Subcutaneous abdominal adipose tissue (tissue), 5 donors: ENCODE data around the gene TBATA.

Experiments used
- H3K27ac ChIP-seq: one replicate; pipeline ENCODE4 v1.7.0; 2013; ENCODE audit warnings: low read depth, mild to moderate bottlenecking, inconsistent platforms, low read length, moderate library complexity
- H3K27me3 ChIP-seq, 5 donors: one replicate each; pipeline ENCODE4 v1.7.0; 2013; ENCODE audit warnings: low read length in 5 of 5, inconsistent platforms in 1 of 5; ENCODE audit not compliant: control insufficient read depth in 5 of 5, insufficient read depth in 4 of 5
- H3K36me3 ChIP-seq, 5 donors: one replicate each; pipeline ENCODE4 v1.7.0; 2013; ENCODE audit warnings: low read length in 5 of 5; ENCODE audit not compliant: control insufficient read depth in 5 of 5, insufficient read depth in 5 of 5
- H3K4me1 ChIP-seq, 5 donors: one replicate each; pipeline ENCODE4 v1.7.0; 2013; ENCODE audit warnings: low read length in 5 of 5, mild to moderate bottlenecking in 3 of 5, moderate library complexity in 1 of 5; ENCODE audit not compliant: control insufficient read depth in 5 of 5, insufficient read depth in 5 of 5
- H3K4me3 ChIP-seq, 5 donors: one replicate each; pipeline ENCODE4 v1.7.0; 2013; ENCODE audit warnings: low read length in 5 of 5, low read depth in 1 of 5
- H3K9ac ChIP-seq, 5 donors: one replicate each; pipeline ENCODE4 v1.7.0; 2013; ENCODE audit warnings: low read length in 5 of 5, mild to moderate bottlenecking in 4 of 5, moderate library complexity in 3 of 5
- H3K9me3 ChIP-seq, 5 donors: one replicate each; pipeline ENCODE4 v1.7.0; 2013; ENCODE audit warnings: low read length in 5 of 5; ENCODE audit not compliant: control insufficient read depth in 5 of 5
- donor health status: healthy.
- donor health status: healthy.
- donor health status: healthy.
- donor health status: healthy.
- donor health status: healthy.

Gene TBATA, protein sequence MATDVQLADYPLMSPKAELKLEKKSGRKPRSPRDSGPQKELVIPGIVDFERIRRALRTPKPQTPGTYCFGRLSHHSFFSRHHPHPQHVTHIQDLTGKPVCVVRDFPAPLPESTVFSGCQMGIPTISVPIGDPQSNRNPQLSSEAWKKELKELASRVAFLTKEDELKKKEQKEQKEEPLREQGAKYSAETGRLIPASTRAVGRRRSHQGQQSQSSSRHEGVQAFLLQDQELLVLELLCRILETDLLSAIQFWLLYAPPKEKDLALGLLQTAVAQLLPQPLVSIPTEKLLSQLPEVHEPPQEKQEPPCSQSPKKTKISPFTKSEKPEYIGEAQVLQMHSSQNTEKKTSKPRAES

DNA sequence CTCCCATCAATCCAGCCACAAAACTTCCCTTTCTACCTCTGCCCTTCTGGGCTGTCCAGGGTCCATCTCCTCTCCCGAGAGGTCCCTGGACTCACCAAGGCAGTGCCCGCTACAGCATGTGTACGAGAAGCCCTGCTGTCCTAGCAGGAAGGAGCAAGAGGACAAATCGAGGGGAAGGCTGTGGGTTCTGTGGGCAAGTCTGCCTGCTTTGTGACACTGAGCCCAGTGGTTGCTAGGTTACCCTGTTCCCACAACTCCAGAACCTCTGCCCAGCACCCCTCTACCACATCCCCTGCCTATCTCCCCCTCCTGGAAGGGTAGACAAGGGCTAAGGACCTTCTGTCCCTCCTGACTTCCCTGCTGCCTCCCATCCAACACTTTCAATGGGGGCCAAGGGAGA lies at the start of gene TBATA:
Gene TBATA (minus strand): TSS at position 188 of the 400 bp plus-strand sequence. CDS start 1,998 bp downstream, outside the sequence.
- Histone ChIP-seq H3K9ac (no peak within 1 kb of the TSS), H3K4me3 (no peak within 1 kb of the TSS), H3K4me1 (peaks cover 2 to 16% (median 13%) of the 10 kb centered on the region in 5 donors), H3K36me3 (no peaks in the 10 kb centered on the region), H3K27me3 (peaks cover 0 to 6% (median 0%) of the 10 kb centered on the region in 5 donors), H3K9me3 (no peaks in the 10 kb centered on the region), H3K27ac (no peak within 1 kb of the TSS)

DNA sequence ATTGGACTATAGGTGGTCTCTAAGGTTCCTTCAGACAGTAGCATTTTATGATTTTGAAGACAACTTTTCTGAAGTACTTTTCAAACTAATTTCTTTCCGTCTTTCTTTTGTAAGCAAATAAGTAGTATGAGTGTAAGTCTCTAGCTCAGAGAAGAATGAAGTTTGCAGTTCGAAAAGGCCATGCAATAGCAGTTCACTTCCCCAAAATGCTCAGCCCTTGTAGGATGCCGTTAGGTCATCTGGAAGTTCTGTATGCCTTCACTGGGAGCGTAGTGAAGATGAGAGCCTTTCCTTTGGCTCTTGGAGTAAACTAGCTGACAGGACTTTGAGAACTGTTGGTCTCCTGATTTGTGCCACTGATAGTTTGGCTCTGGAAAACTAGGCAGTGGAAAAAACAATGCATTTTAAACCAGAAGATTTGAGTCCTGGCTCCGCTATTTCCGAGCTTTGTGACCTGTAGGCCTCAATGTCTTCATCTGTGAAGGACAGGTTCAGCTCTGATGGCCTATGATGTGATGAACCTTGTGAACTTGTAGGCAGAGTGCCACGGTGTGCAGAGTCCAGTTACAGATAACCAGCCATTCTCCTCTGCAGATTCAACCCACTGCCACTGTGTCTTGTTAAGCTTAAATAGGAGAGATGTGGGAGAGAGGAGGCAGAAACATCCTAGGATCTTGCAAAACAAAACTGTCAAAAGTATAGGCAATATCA lies 49.4 kb upstream of the TBATA start:
- Histone ChIP-seq H3K9ac (no peak overlapping the region), H3K36me3 (peaks cover 0 to 8% (median 3%) of the 10 kb centered on the region in 5 donors), H3K4me3 (no peak overlapping the region), H3K27me3 (no peaks in the 10 kb centered on the region), H3K9me3 (peaks cover 0 to 3% (median 0%) of the 10 kb centered on the region in 5 donors), H3K27ac (no peak overlapping the region), H3K4me1 (peaks cover 0 to 28% (median 18%) of the 10 kb centered on the region in 5 donors)

DNA sequence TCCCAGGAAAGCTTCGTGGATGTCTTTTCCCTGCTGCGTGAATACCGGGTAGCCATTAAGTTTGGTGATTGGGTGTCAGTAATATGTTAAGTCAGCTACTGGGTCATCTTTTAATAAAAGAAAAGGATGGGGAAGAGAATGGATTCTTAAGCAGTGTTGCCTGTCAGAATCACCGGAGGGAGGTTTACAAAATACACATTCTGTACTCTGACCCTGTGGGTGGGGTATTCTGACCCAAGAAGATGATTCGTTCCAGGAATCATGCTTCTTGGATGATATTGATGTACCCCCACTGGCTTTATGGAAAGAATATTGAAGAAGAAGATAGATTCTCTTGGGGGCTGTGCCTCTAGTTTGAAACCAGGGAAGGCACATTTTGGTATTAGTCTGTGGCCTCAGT lies 48.8 kb upstream of the TBATA start:
- H3K4me1 ChIP-seq: peaks cover 0 to 28% (median 18%) of the 10 kb centered on the region in 5 donors
- H3K4me3 ChIP-seq: no peak overlapping the region
- H3K9me3 ChIP-seq: peaks cover 0 to 3% (median 0%) of the 10 kb centered on the region in 5 donors
- H3K27me3 ChIP-seq: no peaks in the 10 kb centered on the region
- no peak overlapping the region for H3K9ac ChIP-seq
- H3K27ac ChIP-seq: no peak overlapping the region
- H3K36me3 ChIP-seq: peaks cover 0 to 12% (median 3%) of the 10 kb centered on the region in 5 donors

DNA sequence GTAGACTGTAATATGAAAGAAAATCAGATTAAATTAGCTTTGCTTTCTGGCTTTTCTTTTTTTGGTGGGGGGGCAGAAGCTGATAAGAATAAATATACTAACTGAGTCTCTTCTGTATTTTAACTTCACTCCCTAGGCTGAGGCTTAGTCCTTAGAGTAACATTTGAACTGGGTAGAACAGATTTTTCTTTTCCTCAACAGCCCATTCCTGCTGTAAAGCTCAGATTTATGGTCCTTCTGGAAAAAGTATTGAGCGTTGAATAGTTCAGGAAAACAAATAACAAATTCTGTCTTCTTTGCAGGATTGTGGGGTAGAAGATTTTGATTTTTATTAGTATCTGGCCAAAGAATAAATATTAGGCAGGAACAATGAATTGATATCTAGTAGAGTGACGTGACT lies 48.4 kb upstream of the TBATA start:
- peaks cover 0 to 3% (median 0%) of the 10 kb centered on the region in 5 donors for H3K9me3 ChIP-seq
- H3K4me3 ChIP-seq: no peak overlapping the region
- H3K27ac ChIP-seq: no peak overlapping the region
- no peaks in the 10 kb centered on the region for H3K27me3 ChIP-seq
- peaks cover 0 to 28% (median 18%) of the 10 kb centered on the region in 5 donors for H3K4me1 ChIP-seq
- peaks cover 0 to 14% (median 3%) of the 10 kb centered on the region in 5 donors for H3K36me3 ChIP-seq
- no peak overlapping the region for H3K9ac ChIP-seq

DNA sequence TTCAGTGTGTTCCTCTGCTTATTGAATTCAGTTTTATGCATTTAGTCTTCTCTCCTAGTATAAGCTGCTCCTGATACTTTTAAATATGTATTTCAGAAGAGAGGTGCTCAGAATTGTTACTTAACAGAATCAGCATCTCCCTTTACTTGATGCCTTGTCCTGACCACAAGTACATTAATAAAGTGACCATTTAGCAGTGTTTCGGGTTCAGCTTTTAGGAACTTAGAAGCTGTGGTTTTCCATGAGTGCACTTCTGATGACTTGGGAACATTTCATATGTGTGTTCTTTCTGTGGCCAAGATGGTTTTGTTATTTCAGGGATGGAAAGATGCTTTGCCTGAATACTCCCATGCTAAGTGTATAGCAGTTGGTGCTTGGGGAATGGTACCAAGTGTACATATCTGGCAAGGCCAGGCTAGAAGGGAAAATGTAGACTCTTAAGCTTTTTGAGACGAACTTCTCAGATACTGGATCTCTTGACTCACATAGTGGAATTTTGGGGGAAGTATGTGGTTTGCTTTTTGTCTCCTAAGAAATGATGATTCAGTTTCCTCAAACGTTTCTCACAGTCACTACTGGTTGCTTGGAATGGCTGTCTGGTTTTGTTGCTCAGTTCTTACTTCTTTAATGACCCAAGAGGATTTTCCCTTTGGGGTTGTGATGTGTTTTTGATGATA lies 47.8 kb upstream of the TBATA start:
- Histone ChIP-seq H3K27me3 (no peaks in the 10 kb centered on the region), H3K9me3 (peaks cover 0 to 3% (median 0%) of the 10 kb centered on the region in 5 donors), H3K36me3 (peaks cover 0 to 14% (median 3%) of the 10 kb centered on the region in 5 donors), H3K4me3 (no peak overlapping the region), H3K27ac (no peak overlapping the region), H3K9ac (no peak overlapping the region), H3K4me1 (peaks cover 0 to 28% (median 18%) of the 10 kb centered on the region in 5 donors)

DNA sequence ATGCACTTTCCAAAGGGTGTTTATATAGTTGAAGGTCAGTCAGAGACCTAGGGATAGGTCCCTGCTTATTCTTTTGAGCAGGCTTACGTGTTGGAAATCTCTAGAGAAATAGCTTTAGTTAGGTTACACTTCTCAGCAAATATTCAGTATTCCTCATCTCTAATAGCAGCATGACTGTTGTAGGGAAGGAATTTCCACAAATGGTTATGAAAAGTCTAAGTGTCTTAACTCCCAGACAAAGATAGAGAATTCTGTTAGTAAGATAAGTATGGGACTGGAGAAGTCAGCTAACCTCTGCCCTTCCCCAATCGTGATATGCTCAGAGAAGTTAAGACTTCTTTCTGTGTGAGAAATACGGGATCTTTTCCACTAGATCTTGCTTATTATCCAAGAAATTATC lies 47.0 kb upstream of the TBATA start:
- Histone ChIP-seq H3K36me3 (peaks cover 0 to 14% (median 0%) of the 10 kb centered on the region in 5 donors), H3K9ac (no peak overlapping the region), H3K4me1 (peaks cover 0 to 28% (median 18%) of the 10 kb centered on the region in 5 donors), H3K27ac (no peak overlapping the region), H3K4me3 (no peak overlapping the region), H3K9me3 (no peaks in the 10 kb centered on the region), H3K27me3 (no peaks in the 10 kb centered on the region)

DNA sequence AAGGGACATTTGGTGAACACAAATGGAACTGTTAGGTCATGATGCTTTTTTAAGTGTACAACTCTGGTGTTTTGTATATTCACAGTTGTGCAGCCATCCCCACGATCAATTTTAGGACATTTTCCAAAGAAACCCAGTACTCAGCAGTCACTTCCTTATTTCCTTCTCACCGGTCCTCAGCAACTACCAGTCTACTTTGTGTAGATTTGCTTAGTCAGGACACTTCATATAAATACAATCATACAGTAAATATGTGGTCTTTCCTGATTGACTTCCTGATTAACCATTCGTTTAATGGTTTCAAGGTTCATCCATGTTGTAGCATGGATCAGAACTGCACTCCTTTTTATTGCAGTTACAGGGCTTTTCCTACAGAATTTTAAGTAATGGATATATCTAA lies 45.0 kb upstream of the TBATA start:
- Histone ChIP-seq H3K9ac (no peak overlapping the region), H3K27me3 (no peaks in the 10 kb centered on the region), H3K36me3 (peaks cover 0 to 18% (median 6%) of the 10 kb centered on the region in 5 donors), H3K27ac (no peak overlapping the region), H3K4me3 (no peak overlapping the region), H3K4me1 (peaks cover 0 to 19% (median 8%) of the 10 kb centered on the region in 5 donors), H3K9me3 (no peaks in the 10 kb centered on the region)

DNA sequence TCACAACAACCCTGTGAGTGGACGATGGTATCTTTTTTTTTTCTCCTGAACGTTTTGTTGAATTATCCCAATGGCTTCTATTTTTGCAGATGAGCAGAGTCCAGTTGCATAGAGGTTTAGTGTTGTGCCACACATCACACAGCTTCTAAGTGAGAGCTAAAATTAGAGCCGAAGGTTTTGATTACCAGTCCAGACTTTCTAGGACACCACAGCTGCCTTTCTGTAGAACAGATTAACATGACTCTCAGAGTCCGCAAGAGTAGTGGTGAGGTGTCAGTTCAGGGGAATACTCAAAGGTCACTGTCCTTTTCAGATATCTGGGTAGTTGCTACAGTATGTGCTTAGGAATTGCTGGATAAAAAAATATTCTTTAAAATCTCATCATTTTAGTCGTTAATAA lies 44.4 kb upstream of the TBATA start:
- Histone ChIP-seq H3K4me3 (no peak overlapping the region), H3K36me3 (peaks cover 0 to 22% (median 6%) of the 10 kb centered on the region in 5 donors), H3K27me3 (no peaks in the 10 kb centered on the region), H3K4me1 (peaks cover 0 to 15% (median 2%) of the 10 kb centered on the region in 5 donors), H3K9ac (no peak overlapping the region), H3K9me3 (no peaks in the 10 kb centered on the region), H3K27ac (no peak overlapping the region)

DNA sequence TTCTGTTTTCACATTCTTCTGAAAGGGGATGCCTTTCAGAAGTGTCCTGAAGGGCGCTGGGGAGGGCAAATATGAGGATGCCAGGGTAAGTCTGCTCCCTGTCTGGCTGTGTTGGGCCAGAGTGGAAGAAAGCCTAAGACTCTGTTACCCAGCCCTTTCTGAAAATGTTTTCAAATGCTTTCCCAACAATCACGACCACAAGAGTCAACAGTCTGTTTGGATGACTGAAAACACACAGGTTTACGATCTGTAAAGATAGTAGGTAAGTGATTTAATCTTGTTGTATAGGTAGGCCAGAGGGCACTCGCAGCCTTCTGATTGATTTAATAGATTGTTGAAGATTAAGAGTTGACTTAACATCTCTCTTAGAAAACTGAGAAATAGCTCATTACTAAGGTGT lies 43.7 kb upstream of the TBATA start:
- no peak overlapping the region for H3K4me3 ChIP-seq
- H3K27ac ChIP-seq: no peak overlapping the region
- H3K9ac ChIP-seq: no peak overlapping the region
- H3K36me3 ChIP-seq: peaks cover 0 to 22% (median 6%) of the 10 kb centered on the region in 5 donors
- no peaks in the 10 kb centered on the region for H3K27me3 ChIP-seq
- H3K9me3 ChIP-seq: no peaks in the 10 kb centered on the region
- peaks cover 0 to 11% (median 2%) of the 10 kb centered on the region in 5 donors for H3K4me1 ChIP-seq
